Limb (tissue), 2 donors: ENCODE measurements around the gene SRRM4.

Source experiments
- DNase-seq, 2 donors: peaks; one replicate each; pipeline ENCODE4 v3.0.0-alpha.2; 2016; ENCODE audit errors: extremely low spot score in 2 of 2

Gene SRRM4

DNA sequence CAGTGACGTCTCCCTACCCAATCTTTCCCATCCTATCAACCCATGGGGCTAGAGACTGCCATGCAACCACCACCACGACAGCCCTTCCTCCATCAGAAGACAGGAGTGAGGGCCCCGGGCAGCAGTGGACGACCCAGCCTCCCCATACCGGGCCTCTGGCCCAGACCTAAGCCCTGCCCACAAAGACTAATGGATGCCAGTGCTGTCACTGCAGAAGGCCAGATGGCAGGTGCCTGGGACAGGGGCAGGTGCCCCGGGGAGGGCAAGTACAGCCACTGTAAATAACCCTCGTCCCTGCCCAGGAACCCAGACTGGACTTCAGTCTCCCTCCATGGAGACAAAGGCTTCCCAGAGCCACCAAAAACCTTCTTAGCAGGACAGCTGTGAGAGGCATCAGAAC lies 177.1 kb downstream of the SRRM4 start:
- DNase-seq: no peak

DNA sequence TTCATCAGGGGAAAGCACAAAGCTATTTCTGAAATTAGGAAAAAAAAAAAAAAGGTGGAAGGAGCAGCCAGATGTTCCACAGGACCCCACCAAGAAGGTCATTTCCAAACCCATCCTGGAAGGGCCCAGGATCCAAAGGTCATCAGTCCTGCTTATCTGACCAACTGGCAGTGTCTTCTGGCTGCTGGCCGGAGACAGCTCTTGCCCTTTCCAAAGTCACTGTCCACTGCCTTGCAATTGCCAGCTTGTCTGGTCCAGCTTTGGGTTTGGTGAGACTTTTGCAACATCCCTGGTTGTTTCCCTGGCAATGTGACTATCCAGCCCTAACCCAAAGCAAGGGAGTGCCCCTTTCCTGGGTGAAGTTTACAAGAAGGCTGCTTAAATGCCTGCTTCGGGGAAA lies 178.5 kb downstream of the SRRM4 start:
- no peak for DNase-seq

DNA sequence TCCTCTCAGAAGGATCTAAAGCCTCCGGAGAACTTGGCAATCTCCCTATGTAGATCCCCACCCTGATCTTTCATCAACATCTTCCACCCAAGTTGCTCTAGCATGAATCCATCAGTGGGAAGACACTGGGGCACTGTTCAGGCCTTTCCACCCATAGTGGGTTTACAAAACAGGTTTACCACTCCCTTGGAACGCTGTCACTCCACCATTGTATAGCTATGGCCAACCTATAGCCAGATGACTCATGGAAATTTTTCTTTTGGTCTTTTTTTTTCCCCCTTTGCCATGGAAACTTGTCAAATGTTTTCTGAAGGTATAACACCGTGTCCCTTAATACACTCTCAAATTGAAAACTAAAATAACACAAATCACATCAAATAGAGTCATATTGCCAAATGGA lies 186.6 kb downstream of the SRRM4 start:
- no peak for DNase-seq

DNA sequence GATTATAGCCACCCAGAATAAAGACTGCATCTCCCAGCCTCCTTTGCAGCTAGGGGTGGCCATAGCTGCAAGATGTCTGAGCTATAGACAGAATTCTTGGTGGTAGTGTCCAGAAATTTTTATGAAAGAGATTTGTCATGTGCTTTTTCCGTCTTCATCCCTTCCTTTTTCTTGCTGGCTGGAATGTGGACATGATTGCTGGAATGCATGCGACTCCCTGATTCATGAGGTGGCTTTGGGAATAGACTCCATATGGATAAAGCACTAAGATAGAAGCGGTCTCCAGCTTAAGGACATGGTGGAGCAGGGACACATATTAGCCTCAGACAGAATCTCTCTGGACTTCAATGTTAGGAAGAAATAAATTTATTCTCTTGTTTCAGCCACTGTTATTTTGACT lies 187.4 kb downstream of the SRRM4 start:
- no peak for DNase-seq

DNA sequence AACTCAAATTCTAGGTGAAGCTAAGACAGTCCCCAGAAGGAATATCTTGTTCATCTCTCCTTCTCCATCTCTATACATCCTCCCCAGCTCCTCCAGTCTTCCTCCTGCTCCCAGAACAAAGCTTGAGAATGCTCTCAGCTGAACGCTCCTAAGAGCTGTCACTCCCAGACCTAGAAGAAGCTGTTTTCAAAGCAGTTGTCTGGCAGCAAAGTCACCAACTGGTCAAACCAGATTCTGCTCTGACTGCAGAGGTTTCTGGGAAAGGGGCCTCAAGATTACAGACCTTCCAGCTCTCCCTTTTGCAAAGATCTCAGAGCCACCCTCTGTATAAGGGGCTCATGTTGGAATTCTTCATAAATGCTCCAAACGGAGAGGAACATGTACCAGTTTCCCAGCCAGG lies 187.8 kb downstream of the SRRM4 start:
- no peak for DNase-seq

DNA sequence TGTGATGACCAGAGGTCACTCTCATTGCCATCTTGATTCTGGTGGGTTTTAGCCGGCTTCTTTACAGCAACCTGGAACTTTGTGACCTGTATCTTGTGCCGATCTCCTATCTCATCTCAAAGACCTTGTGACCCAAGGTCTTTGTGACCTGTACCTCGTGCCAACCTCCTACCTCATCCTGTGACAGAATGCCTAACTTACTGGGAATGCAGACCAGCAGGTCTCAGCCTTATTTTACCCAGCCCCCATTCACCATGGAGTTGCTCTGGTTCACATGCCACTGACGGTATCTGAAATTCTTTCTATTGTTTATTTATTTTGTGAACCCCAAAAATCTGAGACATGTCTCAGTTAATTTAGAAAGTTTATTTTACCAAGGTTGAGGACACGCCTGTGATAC lies 189.9 kb downstream of the SRRM4 start:
- DNase-seq: no peak

DNA sequence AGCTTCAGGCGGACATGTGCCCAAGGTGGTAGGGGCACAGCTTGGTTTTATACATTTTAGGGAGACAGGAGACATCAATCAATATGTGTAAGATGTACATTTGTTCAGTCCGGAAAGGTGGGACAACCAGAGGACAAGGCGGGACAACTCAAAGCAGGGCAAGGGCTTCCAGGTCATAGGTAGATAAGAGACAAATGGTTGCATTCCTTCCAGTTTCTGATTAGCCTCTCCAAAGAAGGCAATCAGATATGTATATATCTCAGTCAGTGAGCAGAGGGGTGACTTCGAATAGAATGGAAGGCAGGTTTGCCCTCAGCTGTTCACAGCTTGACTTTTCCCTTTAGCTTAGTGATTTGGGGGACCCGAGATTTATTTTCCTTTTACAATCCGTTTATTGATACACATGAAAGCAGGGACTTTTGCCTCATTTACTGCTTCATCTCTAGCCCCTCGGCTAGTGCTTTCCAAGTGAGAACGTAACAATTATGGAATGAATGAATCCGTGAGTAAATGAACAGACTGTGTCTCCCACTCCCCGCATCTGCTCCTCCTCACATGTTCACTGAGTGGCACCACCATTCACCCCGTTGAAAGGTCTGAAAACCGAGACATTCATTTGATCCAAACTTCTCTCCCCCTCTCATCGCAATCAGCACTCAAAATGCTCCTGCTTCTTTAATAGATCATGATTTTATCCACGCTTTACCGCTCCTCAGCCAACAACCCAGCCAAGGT lies 190.5 kb downstream of the SRRM4 start:
- DNase-seq: no peak

DNA sequence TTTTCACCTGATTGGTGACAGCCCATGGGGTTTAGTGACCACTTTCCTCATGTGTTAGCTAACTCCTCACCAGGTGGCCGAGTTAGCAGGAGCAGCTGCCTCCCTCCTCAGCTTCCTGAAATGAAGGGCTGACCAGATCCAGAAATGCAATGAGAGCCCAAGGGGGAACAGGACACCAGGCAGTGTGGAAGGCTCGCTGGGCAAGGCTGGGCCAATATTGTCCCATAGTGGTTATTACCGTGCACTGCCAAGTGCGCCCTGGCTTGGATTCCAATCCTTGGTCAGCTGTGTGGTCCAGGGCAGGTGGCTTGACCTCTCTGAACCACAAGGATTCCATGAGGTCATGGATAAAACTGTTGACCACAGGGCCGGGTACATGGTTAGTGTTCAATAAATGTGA lies 193.7 kb downstream of the SRRM4 start:
- no peak for DNase-seq

DNA sequence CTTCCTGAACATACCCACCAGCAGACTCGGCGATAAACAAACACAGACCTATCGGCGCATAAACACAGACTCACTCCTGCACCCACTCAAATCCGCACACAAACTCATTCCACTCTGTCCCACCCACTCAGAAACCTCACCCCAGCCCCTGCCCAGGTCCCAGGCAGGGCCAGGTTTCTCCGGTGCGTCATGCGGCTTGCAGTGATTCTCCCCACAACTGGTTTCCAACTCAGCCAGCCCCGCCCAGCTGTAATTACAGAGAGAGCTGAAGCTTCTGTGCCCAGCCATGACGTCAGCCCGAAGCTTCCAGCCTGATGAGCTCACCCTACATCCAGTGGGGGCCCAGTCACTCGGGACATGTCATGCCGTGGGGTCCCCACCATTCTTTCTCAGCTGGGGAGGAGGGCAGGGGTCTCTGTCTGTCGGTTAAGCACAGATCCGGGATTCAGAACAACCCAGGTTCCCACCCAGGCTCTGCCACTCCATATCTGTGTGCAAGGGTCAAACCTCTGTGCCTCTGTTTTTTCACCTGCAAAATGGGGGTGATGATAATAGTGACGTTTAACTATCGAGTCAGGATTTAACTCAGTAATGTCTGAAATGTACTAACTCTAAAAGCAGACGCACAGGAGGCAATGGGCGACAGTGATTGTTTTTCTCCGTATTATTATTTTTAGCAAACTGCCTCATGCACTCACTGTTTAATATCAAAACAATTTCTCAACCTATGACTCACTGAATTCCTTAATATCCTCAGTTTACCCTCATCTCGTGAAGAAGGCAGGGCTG lies 195.1 kb downstream of the SRRM4 start:
- peak; percentile 75 to 80 for DNase-seq

DNA sequence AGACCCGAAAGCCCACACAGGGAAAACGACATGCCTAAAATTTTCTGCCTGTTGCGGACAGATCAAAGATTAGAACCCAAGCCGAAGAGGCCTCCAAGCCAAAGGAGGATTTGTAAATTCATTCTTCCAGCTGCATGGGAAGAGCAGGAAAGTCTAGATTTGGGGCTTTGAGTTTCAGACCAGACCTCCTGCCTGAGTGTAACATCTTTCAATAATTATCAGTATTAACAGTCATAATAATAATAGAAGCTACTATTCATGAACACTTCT lies 195.7 kb downstream of the SRRM4 start:
- DNase-seq: no peak

DNA sequence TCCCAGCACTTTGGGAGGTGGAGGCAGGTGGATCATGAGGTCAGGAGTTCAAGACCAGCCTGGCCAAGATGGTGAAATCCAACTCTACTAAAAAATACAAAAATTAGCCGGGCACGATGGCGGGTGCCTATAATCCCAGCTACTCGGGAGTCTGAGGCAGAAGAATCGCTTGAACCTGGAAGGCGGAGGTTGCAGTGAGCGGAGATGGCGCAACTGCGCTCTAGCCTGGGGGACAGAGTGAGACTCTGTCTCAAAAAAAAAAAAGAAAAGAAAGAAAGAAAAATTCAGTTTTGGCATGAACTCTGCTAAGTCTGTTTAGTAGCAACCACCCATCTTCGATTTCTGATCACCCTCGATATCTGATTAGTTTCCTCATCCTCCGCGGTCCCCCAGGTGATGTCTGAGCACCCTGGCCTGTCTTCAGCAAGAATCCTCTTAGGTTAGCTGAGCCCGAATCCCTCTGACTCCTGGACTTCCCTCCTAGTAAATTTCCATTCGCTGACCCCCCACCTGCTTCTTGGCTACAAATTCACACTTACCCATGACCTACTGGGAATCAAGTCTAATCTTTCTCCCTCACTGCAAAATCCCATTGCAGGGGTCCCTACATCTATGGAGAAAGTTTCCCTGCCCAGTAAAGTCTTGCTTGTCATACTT lies 196.5 kb downstream of the SRRM4 start:
- DNase-seq: no peak

DNA sequence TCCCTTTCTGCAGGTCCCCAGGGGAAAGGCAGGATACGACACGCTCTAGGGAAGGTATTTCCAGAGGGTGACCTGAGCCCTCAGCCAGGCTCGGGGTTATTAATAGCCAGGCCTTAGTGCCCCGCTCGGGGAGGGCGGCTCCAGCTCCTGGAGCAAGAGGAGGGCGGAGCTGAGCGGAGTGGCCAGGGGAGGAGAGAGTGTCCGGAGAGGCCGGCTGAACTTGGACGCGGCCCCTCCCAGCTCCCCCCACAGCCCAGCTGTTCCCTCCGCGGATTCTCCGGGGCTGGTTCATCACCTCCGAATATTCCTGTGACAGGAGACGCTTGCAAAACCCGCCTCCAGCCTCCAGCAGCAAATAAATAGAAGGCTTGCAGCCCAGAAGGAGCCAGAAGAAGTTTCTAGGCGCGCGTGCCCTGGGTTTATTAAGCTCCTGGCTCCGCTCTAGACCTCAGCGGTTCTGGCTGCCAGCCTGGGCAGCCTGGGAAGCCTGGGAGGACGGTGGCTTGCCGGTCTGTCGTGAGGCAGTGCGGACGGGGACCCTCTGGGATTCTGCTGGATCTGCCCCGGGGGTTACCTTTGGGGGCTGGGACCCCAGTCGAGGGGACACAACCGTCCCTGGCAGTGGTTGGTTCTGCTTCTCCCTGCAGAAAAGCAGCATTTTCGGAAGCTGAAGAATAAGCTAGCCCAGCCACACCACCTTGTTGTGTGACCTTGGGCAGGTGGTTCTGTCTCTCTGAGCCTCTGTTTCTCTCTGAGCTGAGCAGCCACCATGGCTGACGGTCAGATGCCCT lies 197.4 kb downstream of the SRRM4 start, which contains the start of gene HSPB8:
HSPB8 (plus strand) TSS at position 388 of the 791 bp plus-strand sequence; CDS start at position 770, 382 bp downstream.
- DNase-seq: peak; percentile 58 to 76

DNA sequence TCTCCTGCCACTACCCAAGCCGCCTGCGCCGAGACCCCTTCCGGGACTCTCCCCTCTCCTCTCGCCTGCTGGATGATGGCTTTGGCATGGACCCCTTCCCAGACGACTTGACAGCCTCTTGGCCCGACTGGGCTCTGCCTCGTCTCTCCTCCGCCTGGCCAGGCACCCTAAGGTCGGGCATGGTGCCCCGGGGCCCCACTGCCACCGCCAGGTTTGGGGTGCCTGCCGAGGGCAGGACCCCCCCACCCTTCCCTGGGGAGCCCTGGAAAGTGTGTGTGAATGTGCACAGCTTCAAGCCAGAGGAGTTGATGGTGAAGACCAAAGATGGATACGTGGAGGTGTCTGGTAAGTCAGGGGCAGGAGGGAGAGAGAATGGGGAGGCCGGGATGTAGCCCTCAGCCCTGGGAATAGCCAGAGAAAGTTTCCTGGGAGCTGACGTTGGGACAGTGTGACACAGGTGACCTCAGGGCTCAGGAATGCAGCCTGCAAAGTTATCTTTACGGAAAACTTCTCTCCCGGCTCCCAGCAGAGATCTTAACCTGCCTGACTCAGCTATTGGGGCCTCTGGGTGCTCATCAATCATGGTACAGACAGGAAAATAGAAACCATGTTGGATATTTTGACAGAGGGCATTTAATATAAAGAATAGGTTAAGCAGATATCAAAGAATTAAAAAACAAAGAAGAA lies 198.1 kb downstream of the SRRM4 start:
- peak in 1 of 2 donors; percentile 40 for DNase-seq

DNA sequence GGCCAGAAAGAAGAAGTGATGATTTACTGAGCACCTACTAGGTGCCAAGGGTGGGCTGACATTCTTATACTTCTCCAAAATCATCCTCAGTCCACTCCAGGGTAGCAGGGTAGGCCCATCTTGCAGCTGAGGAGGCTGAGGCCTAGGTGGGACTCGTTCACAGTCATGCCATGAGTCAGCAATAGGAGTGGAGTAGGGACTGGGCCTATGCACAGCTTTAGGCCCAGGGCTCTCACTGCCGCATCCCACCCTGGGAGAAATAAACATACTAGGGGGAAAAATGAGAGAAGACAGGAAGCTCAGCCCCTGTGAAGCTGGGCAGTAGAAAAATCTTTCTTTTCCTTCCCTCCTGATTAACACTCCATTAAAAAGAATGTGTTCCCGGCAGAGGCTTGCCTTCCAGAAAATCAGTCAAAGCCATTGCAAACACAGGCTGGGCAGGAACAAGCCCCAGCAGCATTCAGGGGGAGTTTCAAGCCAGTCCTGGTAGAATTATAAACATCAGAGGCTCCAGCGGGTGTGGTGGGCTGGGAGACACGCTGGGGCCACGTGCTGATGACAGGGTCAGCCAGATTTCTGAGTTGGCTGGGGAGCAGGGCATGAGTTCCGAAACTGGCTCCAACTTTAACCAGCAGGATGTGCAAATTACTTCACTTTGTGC lies 199.2 kb downstream of the SRRM4 start:
- no peak for DNase-seq

DNA sequence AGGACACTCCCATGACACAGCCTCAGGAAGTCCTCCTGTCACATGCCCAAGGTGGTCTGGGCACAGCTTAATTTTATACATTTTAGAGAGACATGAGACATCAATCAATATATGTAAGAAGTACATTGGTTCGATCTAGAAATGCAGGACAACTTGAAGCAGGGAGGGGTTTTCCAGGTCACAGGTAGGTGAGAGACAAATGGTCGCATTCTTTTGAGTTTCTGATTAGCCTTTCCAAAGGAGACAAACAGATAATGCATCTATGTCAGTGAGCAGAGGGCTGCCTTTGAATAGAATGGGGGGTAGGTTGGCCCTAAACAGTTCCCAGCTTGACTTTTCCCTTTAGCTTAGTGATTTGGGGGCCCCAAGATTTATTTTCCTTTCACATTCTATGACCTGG lies 199.9 kb downstream of the SRRM4 start:
- no peak for DNase-seq

DNA sequence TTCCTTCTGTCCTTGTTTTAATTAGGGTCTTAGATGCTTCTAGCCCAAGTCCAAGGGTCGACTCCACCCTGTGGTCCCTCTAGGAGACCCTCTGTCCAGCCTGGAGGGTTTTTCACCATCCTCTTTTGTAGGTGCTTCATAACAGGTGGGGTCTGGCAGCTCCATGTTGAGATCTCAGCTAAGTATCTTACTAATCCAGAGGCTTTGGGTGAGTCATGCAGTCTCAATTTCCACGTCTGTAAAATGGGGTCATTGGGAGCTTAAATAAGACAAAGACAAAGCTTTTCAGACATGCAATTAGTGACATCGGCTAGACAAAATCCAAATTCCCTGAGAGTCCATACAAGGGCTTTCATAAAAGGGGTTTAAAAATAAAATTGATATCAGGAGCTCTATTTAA lies 200.6 kb downstream of the SRRM4 start:
- no peak for DNase-seq

DNA sequence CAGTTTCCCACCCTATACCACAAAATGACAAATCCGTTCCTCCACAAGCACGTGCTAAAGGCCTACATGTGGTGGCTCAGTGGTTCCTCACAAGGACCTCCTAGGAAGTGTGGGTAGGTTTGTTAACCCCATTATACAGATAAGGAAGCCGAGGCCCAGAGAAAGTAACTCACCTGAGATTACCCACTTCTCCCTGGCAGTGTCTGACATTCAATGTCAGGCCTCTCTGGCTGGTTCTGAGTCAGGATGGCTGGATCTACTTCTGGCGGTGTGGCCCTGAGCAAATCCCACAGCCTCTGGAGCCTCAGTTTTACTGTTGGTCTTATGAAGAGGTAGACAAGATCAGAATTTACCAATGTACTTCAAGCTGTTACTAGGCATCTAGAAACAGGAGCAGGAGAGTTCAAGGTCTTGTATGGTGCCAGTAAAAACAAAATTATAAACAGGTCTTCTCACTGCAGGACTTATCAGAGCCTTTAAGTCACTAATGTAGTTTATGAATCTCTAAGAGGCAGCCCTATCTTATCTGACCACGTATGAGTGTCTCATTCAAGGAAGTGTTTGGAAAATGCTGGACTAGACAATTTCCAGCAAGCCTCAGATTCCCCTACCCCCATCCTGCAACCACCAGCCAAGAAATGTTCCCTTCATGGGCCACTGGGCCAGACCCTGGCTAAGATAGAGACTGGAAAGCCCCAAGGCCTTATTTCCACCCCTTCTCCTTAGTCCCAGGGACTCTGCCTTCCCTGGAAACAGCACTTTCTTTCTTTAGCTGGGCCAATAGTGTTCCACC lies 201.6 kb downstream of the SRRM4 start:
- DNase-seq: no peak

DNA sequence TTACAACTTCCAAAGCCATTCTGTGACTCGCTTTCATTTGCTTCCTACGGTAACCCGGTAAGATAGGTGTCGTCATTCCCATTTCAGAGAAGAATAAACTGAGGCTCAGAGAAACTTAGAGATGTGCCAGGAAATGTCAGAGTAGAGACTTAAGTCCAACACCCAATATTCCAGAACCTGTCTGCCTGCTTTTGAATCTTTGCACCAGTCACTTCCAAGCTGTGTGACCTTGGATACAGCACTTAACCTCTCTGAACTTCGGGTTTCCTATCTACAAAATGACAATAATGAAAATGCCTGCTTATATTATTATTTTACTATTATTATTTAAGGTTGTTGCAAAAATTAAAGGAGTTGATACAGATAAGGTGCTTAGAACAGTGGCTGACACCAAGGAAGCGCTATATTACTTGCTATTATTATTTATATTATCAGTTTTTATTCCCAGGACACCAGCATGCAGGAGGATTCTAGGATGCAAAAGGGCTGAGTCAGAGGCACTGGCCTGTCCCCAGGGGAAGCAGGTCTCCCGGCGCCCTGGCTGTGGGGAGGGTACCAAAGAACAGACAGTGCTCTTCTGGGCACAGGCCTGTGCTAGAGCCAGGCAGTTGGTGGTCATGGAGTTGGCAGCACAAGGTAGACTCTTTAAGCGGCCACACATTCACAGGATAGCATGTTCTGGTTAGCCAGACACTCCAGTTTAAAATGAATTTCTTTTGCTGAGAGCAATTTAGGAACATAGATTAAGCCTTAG lies 202.8 kb downstream of the SRRM4 start:
- DNase-seq: no peak

DNA sequence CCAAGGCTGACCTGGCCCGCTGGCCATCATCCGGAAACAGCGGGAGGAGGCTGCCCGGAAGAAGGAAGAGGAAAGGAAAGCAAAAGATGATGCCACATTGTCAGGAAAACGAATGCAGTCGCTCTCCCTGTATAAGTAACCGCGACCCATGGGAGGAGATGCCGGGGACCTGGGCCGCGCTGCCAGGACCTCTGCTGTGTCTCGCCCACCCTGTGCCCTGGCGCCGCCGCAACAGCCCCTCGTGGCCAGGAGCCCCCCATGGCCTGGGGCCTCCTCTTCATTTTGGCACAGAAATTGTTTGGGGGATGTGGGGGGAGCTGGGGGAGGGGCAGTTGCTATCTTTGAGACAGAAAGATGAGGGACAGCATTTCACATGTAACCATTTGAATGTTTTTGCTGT lies 213.9 kb downstream of the SRRM4 start:
- DNase-seq: no peak
